ENCODE data around the gene MDFI.
A peak's percentile ranks its signal among the peaks of the same experiment; 100 is the strongest.

DNA sequence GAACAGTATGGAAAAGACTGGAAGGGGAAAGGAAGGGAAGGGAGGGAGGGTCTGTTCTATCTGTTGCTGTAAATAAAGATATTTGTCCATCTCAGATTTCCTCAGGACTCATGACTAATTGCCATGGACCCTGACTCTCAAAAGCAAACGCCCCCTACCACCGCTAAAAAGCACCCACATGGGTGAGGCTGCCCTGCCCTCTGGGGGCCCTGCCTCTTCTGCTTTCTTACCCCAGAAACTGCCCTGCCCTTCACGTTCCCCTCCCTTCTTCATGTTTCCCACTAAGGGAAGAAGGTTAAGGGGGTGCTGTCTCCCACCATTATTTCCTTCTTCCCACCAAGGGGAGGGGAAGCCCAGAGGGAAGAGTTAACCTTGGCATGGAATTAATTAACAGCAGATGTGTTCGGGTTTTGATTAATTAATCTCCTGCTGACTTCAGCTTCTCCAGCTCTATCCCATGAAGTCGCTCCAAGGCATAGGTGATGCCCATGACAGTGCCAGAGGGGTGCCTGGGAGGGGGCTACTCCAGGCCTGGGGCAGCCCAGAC is 16.0 kb downstream of the MDFI start:
- TF ChIP-seq ZNF331 (CRISPR knock-in tag; IDR thresholded peaks at IDR 0.05; ENCODE audit: low read depth) (no peak), EZH2phosphoT487 (IDR thresholded peaks at IDR 0.05; ENCODE audit: unreplicated experiment) (no peak), CREB1 (CRISPR knock-in tag; IDR thresholded peaks at IDR 0.05; ENCODE audit: low read depth) (no peak), POLR2AphosphoS5 (IDR thresholded peaks at IDR 0.05; ENCODE audit: low read depth) (no peak), EZH2 (IDR thresholded peaks at IDR 0.05; ENCODE audit: low read depth, unreplicated experiment) (no peak), NANOG (IDR thresholded peaks at IDR 0.05; ENCODE audit: borderline replicate concordance) (no peak), JUNB (IDR thresholded peaks at IDR 0.05; ENCODE audit: unreplicated experiment) (no peak), ZNF114 (CRISPR knock-in tag; IDR thresholded peaks at IDR 0.05) (no peak), STAT1 (IDR thresholded peaks at IDR 0.05; ENCODE audit: unreplicated experiment) (no peak)
- TF ChIP-seq, protein P1, sequence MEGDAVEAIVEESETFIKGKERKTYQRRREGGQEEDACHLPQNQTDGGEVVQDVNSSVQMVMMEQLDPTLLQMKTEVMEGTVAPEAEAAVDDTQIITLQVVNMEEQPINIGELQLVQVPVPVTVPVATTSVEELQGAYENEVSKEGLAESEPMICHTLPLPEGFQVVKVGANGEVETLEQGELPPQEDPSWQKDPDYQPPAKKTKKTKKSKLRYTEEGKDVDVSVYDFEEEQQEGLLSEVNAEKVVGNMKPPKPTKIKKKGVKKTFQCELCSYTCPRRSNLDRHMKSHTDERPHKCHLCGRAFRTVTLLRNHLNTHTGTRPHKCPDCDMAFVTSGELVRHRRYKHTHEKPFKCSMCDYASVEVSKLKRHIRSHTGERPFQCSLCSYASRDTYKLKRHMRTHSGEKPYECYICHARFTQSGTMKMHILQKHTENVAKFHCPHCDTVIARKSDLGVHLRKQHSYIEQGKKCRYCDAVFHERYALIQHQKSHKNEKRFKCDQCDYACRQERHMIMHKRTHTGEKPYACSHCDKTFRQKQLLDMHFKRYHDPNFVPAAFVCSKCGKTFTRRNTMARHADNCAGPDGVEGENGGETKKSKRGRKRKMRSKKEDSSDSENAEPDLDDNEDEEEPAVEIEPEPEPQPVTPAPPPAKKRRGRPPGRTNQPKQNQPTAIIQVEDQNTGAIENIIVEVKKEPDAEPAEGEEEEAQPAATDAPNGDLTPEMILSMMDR (conservative IDR thresholded peaks at IDR 0.05; ENCODE audit: low read depth in 2 of 2): peak in 1 of 2 experiments; percentile 10; a peak in 1 of 4 replicates
- TF ChIP-seq, protein P2, sequence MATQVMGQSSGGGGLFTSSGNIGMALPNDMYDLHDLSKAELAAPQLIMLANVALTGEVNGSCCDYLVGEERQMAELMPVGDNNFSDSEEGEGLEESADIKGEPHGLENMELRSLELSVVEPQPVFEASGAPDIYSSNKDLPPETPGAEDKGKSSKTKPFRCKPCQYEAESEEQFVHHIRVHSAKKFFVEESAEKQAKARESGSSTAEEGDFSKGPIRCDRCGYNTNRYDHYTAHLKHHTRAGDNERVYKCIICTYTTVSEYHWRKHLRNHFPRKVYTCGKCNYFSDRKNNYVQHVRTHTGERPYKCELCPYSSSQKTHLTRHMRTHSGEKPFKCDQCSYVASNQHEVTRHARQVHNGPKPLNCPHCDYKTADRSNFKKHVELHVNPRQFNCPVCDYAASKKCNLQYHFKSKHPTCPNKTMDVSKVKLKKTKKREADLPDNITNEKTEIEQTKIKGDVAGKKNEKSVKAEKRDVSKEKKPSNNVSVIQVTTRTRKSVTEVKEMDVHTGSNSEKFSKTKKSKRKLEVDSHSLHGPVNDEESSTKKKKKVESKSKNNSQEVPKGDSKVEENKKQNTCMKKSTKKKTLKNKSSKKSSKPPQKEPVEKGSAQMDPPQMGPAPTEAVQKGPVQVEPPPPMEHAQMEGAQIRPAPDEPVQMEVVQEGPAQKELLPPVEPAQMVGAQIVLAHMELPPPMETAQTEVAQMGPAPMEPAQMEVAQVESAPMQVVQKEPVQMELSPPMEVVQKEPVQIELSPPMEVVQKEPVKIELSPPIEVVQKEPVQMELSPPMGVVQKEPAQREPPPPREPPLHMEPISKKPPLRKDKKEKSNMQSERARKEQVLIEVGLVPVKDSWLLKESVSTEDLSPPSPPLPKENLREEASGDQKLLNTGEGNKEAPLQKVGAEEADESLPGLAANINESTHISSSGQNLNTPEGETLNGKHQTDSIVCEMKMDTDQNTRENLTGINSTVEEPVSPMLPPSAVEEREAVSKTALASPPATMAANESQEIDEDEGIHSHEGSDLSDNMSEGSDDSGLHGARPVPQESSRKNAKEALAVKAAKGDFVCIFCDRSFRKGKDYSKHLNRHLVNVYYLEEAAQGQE (IDR thresholded peaks at IDR 0.05; ENCODE audit: unreplicated experiment): no peak
- TF ChIP-seq, protein P3, sequence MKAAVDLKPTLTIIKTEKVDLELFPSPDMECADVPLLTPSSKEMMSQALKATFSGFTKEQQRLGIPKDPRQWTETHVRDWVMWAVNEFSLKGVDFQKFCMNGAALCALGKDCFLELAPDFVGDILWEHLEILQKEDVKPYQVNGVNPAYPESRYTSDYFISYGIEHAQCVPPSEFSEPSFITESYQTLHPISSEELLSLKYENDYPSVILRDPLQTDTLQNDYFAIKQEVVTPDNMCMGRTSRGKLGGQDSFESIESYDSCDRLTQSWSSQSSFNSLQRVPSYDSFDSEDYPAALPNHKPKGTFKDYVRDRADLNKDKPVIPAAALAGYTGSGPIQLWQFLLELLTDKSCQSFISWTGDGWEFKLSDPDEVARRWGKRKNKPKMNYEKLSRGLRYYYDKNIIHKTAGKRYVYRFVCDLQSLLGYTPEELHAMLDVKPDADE (IDR thresholded peaks at IDR 0.05): no peak
- TF ChIP-seq, protein P4, sequence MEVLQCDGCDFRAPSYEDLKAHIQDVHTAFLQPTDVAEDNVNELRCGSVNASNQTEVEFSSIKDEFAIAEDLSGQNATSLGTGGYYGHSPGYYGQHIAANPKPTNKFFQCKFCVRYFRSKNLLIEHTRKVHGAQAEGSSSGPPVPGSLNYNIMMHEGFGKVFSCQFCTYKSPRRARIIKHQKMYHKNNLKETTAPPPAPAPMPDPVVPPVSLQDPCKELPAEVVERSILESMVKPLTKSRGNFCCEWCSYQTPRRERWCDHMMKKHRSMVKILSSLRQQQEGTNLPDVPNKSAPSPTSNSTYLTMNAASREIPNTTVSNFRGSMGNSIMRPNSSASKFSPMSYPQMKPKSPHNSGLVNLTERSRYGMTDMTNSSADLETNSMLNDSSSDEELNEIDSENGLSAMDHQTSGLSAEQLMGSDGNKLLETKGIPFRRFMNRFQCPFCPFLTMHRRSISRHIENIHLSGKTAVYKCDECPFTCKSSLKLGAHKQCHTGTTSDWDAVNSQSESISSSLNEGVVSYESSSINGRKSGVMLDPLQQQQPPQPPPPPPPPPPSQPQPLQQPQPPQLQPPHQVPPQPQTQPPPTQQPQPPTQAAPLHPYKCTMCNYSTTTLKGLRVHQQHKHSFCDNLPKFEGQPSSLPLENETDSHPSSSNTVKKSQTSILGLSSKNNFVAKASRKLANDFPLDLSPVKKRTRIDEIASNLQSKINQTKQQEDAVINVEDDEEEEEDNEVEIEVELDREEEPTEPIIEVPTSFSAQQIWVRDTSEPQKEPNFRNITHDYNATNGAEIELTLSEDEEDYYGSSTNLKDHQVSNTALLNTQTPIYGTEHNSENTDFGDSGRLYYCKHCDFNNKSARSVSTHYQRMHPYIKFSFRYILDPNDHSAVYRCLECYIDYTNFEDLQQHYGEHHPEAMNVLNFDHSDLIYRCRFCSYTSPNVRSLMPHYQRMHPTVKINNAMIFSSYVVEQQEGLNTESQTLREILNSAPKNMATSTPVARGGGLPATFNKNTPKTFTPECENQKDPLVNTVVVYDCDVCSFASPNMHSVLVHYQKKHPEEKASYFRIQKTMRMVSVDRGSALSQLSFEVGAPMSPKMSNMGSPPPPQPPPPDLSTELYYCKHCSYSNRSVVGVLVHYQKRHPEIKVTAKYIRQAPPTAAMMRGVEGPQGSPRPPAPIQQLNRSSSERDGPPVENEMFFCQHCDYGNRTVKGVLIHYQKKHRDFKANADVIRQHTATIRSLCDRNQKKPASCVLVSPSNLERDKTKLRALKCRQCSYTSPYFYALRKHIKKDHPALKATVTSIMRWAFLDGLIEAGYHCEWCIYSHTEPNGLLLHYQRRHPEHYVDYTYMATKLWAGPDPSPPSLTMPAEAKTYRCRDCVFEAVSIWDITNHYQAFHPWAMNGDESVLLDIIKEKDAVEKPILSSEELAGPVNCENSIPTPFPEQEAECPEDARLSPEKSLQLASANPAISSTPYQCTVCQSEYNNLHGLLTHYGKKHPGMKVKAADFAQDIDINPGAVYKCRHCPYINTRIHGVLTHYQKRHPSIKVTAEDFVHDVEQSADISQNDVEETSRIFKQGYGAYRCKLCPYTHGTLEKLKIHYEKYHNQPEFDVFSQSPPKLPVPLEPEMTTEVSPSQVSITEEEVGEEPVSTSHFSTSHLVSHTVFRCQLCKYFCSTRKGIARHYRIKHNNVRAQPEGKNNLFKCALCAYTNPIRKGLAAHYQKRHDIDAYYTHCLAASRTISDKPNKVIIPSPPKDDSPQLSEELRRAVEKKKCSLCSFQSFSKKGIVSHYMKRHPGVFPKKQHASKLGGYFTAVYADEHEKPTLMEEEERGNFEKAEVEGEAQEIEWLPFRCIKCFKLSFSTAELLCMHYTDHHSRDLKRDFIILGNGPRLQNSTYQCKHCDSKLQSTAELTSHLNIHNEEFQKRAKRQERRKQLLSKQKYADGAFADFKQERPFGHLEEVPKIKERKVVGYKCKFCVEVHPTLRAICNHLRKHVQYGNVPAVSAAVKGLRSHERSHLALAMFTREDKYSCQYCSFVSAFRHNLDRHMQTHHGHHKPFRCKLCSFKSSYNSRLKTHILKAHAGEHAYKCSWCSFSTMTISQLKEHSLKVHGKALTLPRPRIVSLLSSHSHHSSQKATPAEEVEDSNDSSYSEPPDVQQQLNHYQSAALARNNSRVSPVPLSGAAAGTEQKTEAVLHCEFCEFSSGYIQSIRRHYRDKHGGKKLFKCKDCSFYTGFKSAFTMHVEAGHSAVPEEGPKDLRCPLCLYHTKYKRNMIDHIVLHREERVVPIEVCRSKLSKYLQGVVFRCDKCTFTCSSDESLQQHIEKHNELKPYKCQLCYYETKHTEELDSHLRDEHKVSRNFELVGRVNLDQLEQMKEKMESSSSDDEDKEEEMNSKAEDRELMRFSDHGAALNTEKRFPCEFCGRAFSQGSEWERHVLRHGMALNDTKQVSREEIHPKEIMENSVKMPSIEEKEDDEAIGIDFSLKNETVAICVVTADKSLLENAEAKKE (CRISPR knock-in tag; IDR thresholded peaks at IDR 0.05): no peak
